Measurements from ENCODE around the gene GAGE10.
"Not testable (repeated sequence)": the region's sequence is repeated elsewhere in the genome, so short reads cannot be mapped to it uniquely, and the experiment has no call there.

GAGE10 gene

DNA sequence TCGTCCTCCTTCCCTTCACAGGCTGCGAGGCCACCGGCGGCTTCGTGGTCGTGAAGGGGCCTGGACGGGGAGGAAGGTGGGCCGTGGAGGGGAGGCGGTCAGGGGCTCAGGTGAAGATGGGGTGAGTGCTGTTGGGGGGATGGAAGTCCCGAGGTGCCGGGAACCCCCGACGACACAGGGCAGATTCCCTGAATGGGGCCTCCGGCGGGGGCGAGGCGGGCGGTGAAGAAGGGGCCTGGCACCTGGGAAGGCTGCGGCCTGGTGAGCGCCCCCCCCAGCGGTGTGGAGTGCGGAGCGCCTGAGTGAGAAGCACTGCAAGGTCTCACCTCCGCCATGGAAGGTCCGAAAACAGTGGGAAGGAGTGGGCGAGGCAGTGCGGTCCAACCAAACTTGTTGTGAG is 18.8 kb downstream of the GAGE10 start:
- H3K27ac Mint-ChIP-seq; H3K4me1 Mint-ChIP-seq (ENCODE audit: low read depth); H3K27me3 Mint-ChIP-seq; H3K9me3 Mint-ChIP-seq; H3K4me3 Mint-ChIP-seq; intact Hi-C loops (cut with micrococcal nuclease); H3K36me3 Mint-ChIP-seq (ENCODE audit: low read depth): not testable (repeated sequence)

DNA sequence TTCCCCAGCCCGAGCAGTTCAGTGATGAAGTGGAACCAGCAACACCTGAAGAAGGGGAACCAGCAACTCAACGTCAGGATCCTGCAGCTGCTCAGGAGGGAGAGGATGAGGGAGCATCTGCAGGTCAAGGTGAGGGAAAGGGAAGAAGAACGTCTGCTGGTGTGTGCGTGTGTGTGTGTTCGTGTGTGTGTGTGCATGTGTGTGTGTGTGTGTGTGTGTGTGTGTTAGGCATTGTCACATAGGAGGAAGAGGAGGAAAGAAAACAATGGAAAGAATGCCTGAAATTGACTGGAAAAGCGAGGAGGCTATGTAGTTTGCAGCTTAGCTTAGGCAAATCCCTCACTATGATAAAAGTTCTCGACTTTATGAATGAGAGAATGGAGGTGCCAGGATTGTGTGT is 20.3 kb downstream of the GAGE10 start:
- H3K9me3 Mint-ChIP-seq; H3K36me3 Mint-ChIP-seq (ENCODE audit: low read depth); H3K4me3 Mint-ChIP-seq; H3K27ac Mint-ChIP-seq; H3K4me1 Mint-ChIP-seq (ENCODE audit: low read depth); H3K27me3 Mint-ChIP-seq; intact Hi-C loops (cut with micrococcal nuclease): not testable (repeated sequence)

GRCh38 chrX:49330421-49330820 is 27.0 kb downstream of the GAGE10 start:
- intact Hi-C loops (cut with micrococcal nuclease); H3K4me3 Mint-ChIP-seq; H3K27me3 Mint-ChIP-seq; H3K27ac Mint-ChIP-seq; H3K9me3 Mint-ChIP-seq; H3K4me1 Mint-ChIP-seq (ENCODE audit: low read depth); H3K36me3 Mint-ChIP-seq (ENCODE audit: low read depth): not testable (repeated sequence)

GRCh38 chrX:49331282-49331681 is 27.8 kb downstream of the GAGE10 start, which contains the start of gene GAGE13:
TSS of gene GAGE13 (plus strand) at chrX:49331582. CDS start at chrX:49332738, 1,156 bp downstream.
- H3K9me3 Mint-ChIP-seq; intact Hi-C loops (cut with micrococcal nuclease); H3K27me3 Mint-ChIP-seq; H3K4me3 Mint-ChIP-seq; H3K4me1 Mint-ChIP-seq (ENCODE audit: low read depth); H3K27ac Mint-ChIP-seq; H3K36me3 Mint-ChIP-seq (ENCODE audit: low read depth): not testable (repeated sequence)

GRCh38 chrX:49331841-49332240 is 28.4 kb downstream of the GAGE10 start:
- H3K36me3 Mint-ChIP-seq (ENCODE audit: low read depth); intact Hi-C loops (cut with micrococcal nuclease); H3K27me3 Mint-ChIP-seq; H3K9me3 Mint-ChIP-seq; H3K4me1 Mint-ChIP-seq (ENCODE audit: low read depth); H3K4me3 Mint-ChIP-seq; H3K27ac Mint-ChIP-seq: not testable (repeated sequence)

DNA sequence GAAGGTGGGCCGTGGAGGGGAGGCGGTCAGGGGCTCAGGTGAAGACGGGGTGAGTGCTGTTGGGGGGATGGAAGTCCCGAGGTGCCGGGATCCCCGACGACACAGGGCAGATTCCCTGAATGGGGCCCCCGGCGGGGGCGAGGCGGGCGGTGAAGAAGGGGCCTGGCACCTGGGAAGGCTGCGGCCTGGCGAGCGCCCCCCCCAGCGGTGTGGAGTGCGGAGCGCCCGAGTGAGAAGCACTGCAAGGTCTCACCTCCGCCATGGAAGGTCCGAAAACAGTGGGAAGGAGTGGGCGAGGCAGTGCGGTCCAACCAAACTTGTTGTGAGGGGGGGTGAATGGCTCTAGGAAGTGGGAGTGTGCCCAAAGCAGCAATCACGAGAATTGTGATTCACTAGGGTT is 38.0 kb downstream of the GAGE10 start:
- H3K4me3 Mint-ChIP-seq; H3K9me3 Mint-ChIP-seq; H3K4me1 Mint-ChIP-seq (ENCODE audit: low read depth); H3K27ac Mint-ChIP-seq; H3K36me3 Mint-ChIP-seq (ENCODE audit: low read depth); H3K27me3 Mint-ChIP-seq; intact Hi-C loops (cut with micrococcal nuclease): not testable (repeated sequence)

- intact Hi-C loops (cut with micrococcal nuclease); H3K27me3 Mint-ChIP-seq; H3K9me3 Mint-ChIP-seq; H3K36me3 Mint-ChIP-seq (ENCODE audit: low read depth); H3K4me1 Mint-ChIP-seq (ENCODE audit: low read depth); H3K4me3 Mint-ChIP-seq; H3K27ac Mint-ChIP-seq: not testable (repeated sequence)
These were observed 41.2 kb downstream of the GAGE10 start for GRCh38 chrX:49344496-49345175.

DNA sequence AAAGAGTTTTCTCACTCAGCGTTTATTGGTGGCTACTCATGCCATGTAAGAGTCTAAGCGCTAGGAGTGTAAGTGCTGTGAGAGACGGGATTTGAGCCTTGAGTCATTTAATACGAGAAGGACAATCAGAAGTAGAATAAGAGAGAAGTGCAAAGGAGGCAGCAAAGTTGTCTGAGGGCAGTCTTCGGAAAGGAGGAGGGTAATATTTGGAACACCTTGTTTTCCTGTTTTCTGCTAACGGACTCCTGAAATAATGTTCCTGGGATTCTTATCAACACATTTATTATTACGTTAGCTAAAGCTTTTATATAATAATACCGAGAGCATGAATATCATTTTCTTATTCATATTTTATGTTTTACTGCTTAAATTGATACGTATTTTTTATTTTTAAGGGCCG is 42.0 kb downstream of the GAGE10 start:
- H3K4me3 Mint-ChIP-seq; H3K27me3 Mint-ChIP-seq; intact Hi-C loops (cut with micrococcal nuclease); H3K4me1 Mint-ChIP-seq (ENCODE audit: low read depth); H3K27ac Mint-ChIP-seq; H3K36me3 Mint-ChIP-seq (ENCODE audit: low read depth); H3K9me3 Mint-ChIP-seq: not testable (repeated sequence)

GRCh38 chrX:49346150-49346549 is 42.7 kb downstream of the GAGE10 start:
- H3K36me3 Mint-ChIP-seq (ENCODE audit: low read depth); H3K4me3 Mint-ChIP-seq; H3K27ac Mint-ChIP-seq; H3K27me3 Mint-ChIP-seq; H3K4me1 Mint-ChIP-seq (ENCODE audit: low read depth); intact Hi-C loops (cut with micrococcal nuclease); H3K9me3 Mint-ChIP-seq: not testable (repeated sequence)
